Measurements from ENCODE around the gene RIC1.

GRCh38 chr9:5811751-5812150 lies 182.8 kb downstream of the RIC1 start:
- TF ChIP-seq, protein P1, sequence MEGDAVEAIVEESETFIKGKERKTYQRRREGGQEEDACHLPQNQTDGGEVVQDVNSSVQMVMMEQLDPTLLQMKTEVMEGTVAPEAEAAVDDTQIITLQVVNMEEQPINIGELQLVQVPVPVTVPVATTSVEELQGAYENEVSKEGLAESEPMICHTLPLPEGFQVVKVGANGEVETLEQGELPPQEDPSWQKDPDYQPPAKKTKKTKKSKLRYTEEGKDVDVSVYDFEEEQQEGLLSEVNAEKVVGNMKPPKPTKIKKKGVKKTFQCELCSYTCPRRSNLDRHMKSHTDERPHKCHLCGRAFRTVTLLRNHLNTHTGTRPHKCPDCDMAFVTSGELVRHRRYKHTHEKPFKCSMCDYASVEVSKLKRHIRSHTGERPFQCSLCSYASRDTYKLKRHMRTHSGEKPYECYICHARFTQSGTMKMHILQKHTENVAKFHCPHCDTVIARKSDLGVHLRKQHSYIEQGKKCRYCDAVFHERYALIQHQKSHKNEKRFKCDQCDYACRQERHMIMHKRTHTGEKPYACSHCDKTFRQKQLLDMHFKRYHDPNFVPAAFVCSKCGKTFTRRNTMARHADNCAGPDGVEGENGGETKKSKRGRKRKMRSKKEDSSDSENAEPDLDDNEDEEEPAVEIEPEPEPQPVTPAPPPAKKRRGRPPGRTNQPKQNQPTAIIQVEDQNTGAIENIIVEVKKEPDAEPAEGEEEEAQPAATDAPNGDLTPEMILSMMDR (conservative IDR thresholded peaks at IDR 0.05) = no peak
- no peak for TF ChIP-seq ZFX (IDR thresholded peaks at IDR 0.05)
